Activated naive CD8-positive, alpha-beta T cell treated with anti-CD3 and anti-CD28 coated beads for 36 hours (primary cell): ENCODE data around the gene TMEM263. TPM values are rescaled to one million over a fixed set of nuclear protein-coding genes. Genes with fewer than 3 reads are reported as not detected.
"Not testable (repeated sequence)": the region's sequence is repeated elsewhere in the genome, so short reads cannot be mapped to it uniquely, and the experiment has no call there.

Source experiments
- DNase-seq: peaks from one replicate; pipeline ENCODE4 v3.0.0; 2021
- H3K27ac Mint-ChIP-seq: one replicate; pipeline ENCODE4 v1.8.0; 2022; ENCODE audit warnings: mild to moderate bottlenecking, moderate library complexity, mixed read lengths
- H3K27me3 Mint-ChIP-seq: one replicate; pipeline ENCODE4 v1.8.0; 2022; ENCODE audit warnings: mild to moderate bottlenecking, mixed read lengths
- H3K36me3 Mint-ChIP-seq: one replicate; pipeline ENCODE4 v1.8.0; 2021; ENCODE audit warnings: mild to moderate bottlenecking, mixed read lengths
- H3K4me1 Mint-ChIP-seq: one replicate; pipeline ENCODE4 v1.8.0; 2021; ENCODE audit warnings: mixed read lengths
- H3K4me3 Mint-ChIP-seq: one replicate; pipeline ENCODE4 v1.8.0; 2022; ENCODE audit warnings: mild to moderate bottlenecking, moderate library complexity, mixed read lengths
- H3K9me3 Mint-ChIP-seq: one replicate; pipeline ENCODE4 v1.8.0; 2022; ENCODE audit warnings: mixed read lengths
- total RNA-seq, 2 experiments: library from RNA; stranded (reverse); gene quantifications; one replicate each; pipeline ENCODE4 v1.2.3, GENCODE V29; 2021

The TMEM263 gene
- total RNA-seq, result 10 to 100 TPM; 33.2 to 37.7 TPM

DNA sequence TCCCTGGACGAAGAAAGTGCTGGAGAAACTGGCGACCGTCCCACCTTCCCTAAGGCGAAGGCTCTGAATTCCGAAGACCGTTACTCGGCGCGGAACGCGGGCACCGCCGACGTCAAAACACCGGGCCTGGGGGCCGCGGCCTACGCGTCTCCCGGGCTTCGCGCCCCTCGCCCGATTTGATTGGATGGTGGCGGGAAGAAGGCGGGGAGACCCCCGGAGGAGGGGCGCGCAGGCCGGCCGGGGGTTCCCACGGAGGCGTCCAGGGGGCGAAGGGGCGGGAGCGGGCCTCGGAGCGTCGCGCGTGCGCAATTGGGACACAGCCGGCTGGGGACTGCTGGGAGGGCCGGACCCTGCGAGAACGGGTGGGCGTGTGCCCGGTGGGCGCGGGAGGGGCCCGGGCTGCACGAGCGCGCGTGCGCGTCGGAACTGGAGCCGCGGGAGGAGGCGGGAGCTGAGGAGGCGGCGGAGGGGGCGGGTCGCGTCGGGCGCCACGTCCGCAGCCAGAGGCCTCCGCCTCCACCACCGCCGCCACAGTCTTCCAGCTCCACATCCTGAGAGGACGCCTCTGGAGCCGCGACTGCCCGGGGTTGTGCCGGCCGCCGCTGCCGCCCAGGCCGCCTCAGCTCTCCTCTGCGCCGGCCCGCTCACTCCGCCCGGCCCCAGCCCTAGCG lies at the start of gene TMEM263:
TSS of gene TMEM263 (plus strand) at position 531 of the 671 bp plus-strand sequence. CDS start 11,210 bp downstream, outside the sequence.
- peak; percentile 97 for DNase-seq
- peak within 1 kb of the TSS; percentile 100 for H3K4me3 Mint-ChIP-seq
- peak within 1 kb of the TSS; percentile 97 for H3K27ac Mint-ChIP-seq
- H3K4me1 Mint-ChIP-seq, result peaks cover 18% of the 10 kb centered on the region
- peaks cover 10% of the 10 kb centered on the region for H3K36me3 Mint-ChIP-seq
- no peaks in the 10 kb centered on the region for H3K27me3 Mint-ChIP-seq
- H3K9me3 Mint-ChIP-seq, result no peaks in the 10 kb centered on the region

DNA sequence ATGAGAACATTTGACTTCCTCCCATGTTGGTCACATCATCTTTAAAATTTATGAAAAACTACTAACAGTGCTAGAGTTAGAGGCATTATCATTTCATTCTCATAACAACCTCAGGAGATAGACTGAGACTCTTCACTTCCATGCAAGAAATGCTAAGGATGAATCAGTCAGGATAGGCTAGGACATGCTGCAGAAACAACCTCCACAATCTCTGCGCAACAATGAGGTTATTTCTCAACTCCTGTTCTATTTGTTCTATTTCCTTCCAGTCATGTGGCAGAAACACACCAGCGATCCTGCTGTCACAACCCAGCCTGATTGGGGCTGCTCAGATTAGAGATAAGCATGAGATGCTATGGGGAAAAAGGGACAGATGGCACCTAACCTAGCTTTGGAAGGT lies 49.0 kb upstream of the TMEM263 start:
- peaks cover 53% of the 10 kb centered on the region for H3K27me3 Mint-ChIP-seq
- H3K27ac Mint-ChIP-seq, result no peak overlapping the region
- H3K9me3 Mint-ChIP-seq, result no peaks in the 10 kb centered on the region
- H3K36me3 Mint-ChIP-seq, result no peaks in the 10 kb centered on the region
- DNase-seq, result no peak
- no peak overlapping the region for H3K4me3 Mint-ChIP-seq
- peaks cover 17% of the 10 kb centered on the region for H3K4me1 Mint-ChIP-seq

- H3K27me3 Mint-ChIP-seq, result peaks cover 52% of the 10 kb centered on the region
- no peak for DNase-seq
- H3K4me1 Mint-ChIP-seq, result peaks cover 17% of the 10 kb centered on the region
- H3K4me3 Mint-ChIP-seq, result no peak overlapping the region
- no peaks in the 10 kb centered on the region for H3K9me3 Mint-ChIP-seq
- H3K36me3 Mint-ChIP-seq, result no peaks in the 10 kb centered on the region
- H3K27ac Mint-ChIP-seq, result no peak overlapping the region
Observed at GRCh38 chr12:106907411-106907810, 48.3 kb upstream of the TMEM263 start.

DNA sequence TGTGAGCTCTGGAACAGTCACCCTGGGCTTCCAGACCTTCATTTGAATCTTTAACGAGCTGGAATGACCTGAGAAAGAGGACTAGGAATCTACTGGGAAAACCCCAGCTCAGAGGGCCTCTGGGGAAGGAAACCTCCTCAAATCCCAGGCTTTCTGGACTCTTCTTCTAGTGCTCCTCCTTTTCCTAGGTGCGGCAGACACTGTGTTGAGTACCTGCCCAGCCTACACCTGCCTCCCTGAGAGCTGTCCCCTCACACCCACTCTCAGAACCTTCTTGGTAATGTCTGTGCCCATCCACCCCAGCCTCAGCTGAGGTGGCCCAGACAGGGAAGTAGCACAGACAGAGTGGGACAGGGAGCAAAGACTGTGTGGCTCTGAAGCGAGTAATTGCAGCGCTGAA lies 47.9 kb upstream of the TMEM263 start:
- Mint-ChIP-seq H3K9me3 (no peaks in the 10 kb centered on the region), H3K27ac (no peak overlapping the region), H3K4me1 (peaks cover 17% of the 10 kb centered on the region), H3K27me3 (peaks cover 47% of the 10 kb centered on the region), H3K4me3 (no peak overlapping the region), H3K36me3 (no peaks in the 10 kb centered on the region)
- no peak for DNase-seq

DNA sequence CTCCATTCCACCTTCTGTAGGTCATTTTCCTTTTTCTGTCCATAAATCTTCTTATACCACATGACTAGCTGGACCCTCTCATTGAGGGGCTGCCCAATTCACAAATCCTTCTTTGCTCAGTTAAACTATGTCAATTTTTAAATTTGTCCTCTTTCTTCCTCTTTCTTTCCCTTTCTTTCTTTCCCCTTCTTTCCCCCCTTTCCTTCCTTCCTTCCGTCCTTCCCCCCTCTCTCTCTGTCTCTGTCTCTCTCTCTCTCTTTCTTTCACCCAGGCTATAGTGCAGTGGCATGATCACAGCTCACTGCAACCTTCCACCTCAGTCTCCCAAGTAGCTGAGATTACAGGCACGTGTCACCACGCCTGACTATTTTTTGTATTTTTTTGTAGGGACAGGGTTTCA lies 47.1 kb upstream of the TMEM263 start:
- no peak for DNase-seq
- Mint-ChIP-seq H3K27ac (no peak overlapping the region), H3K36me3 (no peaks in the 10 kb centered on the region), H3K4me1 (peaks cover 15% of the 10 kb centered on the region), H3K27me3 (peaks cover 40% of the 10 kb centered on the region), H3K4me3 (no peak overlapping the region), H3K9me3 (no peaks in the 10 kb centered on the region)

- Mint-ChIP-seq H3K4me3 (no peak overlapping the region), H3K27ac (peak overlapping the region; percentile 14), H3K9me3 (no peaks in the 10 kb centered on the region), H3K27me3 (peaks cover 28% of the 10 kb centered on the region), H3K36me3 (no peaks in the 10 kb centered on the region), H3K4me1 (peaks cover 24% of the 10 kb centered on the region)
- no peak for DNase-seq
Observed at GRCh38 chr12:106910202-106910601, 45.5 kb upstream of the TMEM263 start.

DNA sequence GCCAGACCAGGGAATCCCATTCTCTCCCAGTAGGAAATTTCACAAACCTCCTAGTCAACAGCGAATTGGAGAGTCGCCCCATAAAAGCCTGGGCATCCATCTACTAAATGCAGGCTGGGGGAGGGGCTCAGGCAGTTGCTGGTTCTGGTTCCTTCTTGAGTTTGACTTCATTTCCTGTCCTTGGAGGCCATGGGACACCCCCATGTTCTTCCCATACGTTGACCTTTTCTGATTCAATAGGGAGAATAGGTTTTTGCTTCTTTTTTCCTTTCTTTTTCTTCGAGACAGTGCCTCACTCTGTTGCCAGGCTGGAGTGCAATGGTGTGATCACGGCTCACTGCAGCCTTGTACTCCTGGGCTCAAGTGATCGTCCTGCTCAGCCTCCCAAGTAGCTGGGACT lies 44.1 kb upstream of the TMEM263 start:
- H3K27ac Mint-ChIP-seq, result no peak overlapping the region
- H3K27me3 Mint-ChIP-seq, result peaks cover 18% of the 10 kb centered on the region
- H3K4me3 Mint-ChIP-seq, result no peak overlapping the region
- peaks cover 31% of the 10 kb centered on the region for H3K4me1 Mint-ChIP-seq
- H3K9me3 Mint-ChIP-seq, result no peaks in the 10 kb centered on the region
- H3K36me3 Mint-ChIP-seq, result no peaks in the 10 kb centered on the region
- no peak for DNase-seq

GRCh38 chr12:106913456-106913855 lies 42.3 kb upstream of the TMEM263 start:
- Mint-ChIP-seq H3K36me3 (no peaks in the 10 kb centered on the region), H3K4me3 (no peak overlapping the region), H3K4me1 (peaks cover 31% of the 10 kb centered on the region), H3K9me3 (no peaks in the 10 kb centered on the region), H3K27ac (no peak overlapping the region), H3K27me3 (peaks cover 9% of the 10 kb centered on the region)
- no peak for DNase-seq

GRCh38 chr12:106914796-106915634 lies 40.7 kb upstream of the TMEM263 start:
- H3K4me1 Mint-ChIP-seq, result peaks cover 31% of the 10 kb centered on the region
- peak; percentile 32 for DNase-seq
- H3K27me3 Mint-ChIP-seq, result peaks cover 5% of the 10 kb centered on the region
- H3K9me3 Mint-ChIP-seq, result no peaks in the 10 kb centered on the region
- no peak overlapping the region for H3K4me3 Mint-ChIP-seq
- no peaks in the 10 kb centered on the region for H3K36me3 Mint-ChIP-seq
- peak overlapping the region; percentile 77 for H3K27ac Mint-ChIP-seq

GRCh38 chr12:106915635-106916026 lies 40.1 kb upstream of the TMEM263 start:
- peaks cover 25% of the 10 kb centered on the region for H3K4me1 Mint-ChIP-seq
- H3K36me3 Mint-ChIP-seq, result no peaks in the 10 kb centered on the region
- H3K27me3 Mint-ChIP-seq, result peaks cover 5% of the 10 kb centered on the region
- no peaks in the 10 kb centered on the region for H3K9me3 Mint-ChIP-seq
- no peak overlapping the region for H3K27ac Mint-ChIP-seq
- no peak for DNase-seq
- no peak overlapping the region for H3K4me3 Mint-ChIP-seq

DNA sequence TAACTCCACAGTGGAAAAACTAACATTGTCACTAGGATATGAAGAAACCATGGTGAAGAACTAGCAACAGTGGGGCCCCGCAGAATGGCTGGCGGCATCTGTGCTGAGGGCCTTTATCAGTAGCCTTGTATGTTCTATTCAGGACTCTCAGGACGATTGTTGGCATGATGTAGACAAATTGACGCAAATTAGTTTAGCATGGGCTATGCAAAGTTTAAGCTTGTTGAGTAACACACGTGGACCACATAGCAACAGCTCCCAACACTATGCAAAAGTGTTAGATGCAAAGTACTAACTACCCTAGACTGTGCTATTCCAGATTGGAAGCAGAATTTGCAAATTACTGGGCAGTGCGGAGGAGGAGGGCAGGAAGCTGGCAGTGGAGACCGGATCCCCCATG lies 38.2 kb upstream of the TMEM263 start:
- H3K9me3 Mint-ChIP-seq, result no peaks in the 10 kb centered on the region
- H3K36me3 Mint-ChIP-seq, result no peaks in the 10 kb centered on the region
- DNase-seq, result no peak
- no peak overlapping the region for H3K4me3 Mint-ChIP-seq
- H3K27ac Mint-ChIP-seq, result no peak overlapping the region
- peaks cover 16% of the 10 kb centered on the region for H3K4me1 Mint-ChIP-seq
- peaks cover 10% of the 10 kb centered on the region for H3K27me3 Mint-ChIP-seq

GRCh38 chr12:106918746-106919145 lies 37.0 kb upstream of the TMEM263 start:
- no peak for DNase-seq
- Mint-ChIP-seq H3K4me3 (no peak overlapping the region), H3K4me1 (peaks cover 16% of the 10 kb centered on the region), H3K27ac (no peak overlapping the region), H3K36me3 (no peaks in the 10 kb centered on the region), H3K27me3 (peaks cover 16% of the 10 kb centered on the region), H3K9me3 (peaks cover 2% of the 10 kb centered on the region)

DNA sequence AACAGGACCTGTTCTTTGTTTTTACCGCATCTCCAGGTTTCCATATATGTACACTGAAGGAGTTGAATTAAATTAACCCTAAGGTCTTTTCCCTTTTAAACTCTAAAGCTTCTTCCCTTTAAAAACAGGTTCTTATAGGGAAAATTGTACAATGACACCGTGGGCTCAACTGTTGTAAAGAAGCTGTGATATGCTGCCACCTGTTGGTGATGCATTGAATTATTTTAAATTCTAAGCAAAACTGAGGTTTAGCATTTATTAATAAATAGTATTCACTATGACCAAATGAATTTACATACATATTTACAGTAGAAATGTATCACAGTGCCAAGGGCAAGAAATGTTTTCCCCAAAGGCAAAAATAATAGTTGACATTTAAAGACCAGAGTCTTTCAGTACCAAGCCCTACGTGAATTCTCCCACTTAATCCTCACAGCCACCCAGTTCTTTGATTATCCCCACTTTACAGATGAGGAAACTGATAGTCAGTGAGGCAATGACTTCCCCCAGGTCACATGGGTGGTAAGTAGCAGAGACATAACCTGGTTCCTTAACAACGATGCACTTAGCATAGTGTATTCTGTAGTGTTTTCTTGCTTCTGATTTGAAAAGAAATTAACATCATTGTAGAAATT lies 35.7 kb upstream of the TMEM263 start:
- Mint-ChIP-seq H3K36me3 (no peaks in the 10 kb centered on the region), H3K4me1 (peaks cover 8% of the 10 kb centered on the region), H3K9me3 (peaks cover 7% of the 10 kb centered on the region), H3K27ac (no peak overlapping the region), H3K4me3 (no peak overlapping the region), H3K27me3 (peaks cover 16% of the 10 kb centered on the region)
- DNase-seq, result no peak

DNA sequence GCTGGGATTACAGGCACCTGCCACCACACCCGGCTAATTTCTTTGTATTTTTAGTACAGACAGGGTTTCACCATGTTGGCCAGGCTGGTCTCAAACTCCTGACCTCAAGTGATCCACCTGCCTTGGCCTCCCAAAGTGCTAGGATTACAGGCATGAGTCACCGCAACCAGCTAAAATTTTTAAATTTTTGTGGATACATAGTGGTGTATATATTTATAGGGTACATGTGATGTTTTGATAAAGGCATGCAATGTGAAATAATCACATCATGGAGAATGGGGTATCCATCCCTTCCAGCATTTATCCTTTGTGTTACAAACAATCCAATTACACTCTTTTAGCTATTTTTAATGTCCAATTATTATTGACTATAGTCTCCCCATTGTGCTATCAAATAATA lies 33.7 kb upstream of the TMEM263 start:
- not testable (repeated sequence) for H3K27ac Mint-ChIP-seq, DNase-seq, H3K9me3 Mint-ChIP-seq, H3K4me3 Mint-ChIP-seq, H3K36me3 Mint-ChIP-seq, H3K4me1 Mint-ChIP-seq
- H3K27me3 Mint-ChIP-seq, result peaks cover 16% of the 10 kb centered on the region

DNA sequence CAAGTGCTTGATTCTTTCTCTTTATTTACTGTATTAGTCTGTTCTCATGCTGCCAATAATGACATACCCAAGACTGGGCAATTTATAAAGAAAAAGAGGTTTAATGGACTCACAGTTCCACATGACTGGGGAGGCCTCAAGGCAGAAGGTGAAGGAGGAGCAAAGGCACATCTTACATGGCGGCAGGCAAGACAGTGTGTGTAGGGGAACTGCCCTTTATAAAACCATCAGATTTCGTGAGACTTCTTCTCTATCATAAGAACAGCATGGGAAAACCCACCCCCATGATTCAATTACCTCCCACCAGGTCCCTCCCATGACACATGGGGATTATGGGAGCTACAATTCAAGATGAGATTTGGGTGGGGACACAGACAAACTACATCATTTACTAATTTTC lies 32.1 kb upstream of the TMEM263 start:
- H3K4me3 Mint-ChIP-seq, H3K27ac Mint-ChIP-seq, H3K36me3 Mint-ChIP-seq, H3K9me3 Mint-ChIP-seq, H3K4me1 Mint-ChIP-seq, DNase-seq: not testable (repeated sequence)
- H3K27me3 Mint-ChIP-seq, result peaks cover 20% of the 10 kb centered on the region
